NCI-H2196 treated with DMSO at 0.1 percent for 48 hours (cell line): Measurements from ENCODE around the gene FNDC8.
"Not testable (repeated sequence)": the region's sequence is repeated elsewhere in the genome, so short reads cannot be mapped to it uniquely, and the experiment has no call there.

Experiments
- DNase-seq: peaks from one replicate; lab custom pipeline; 2025; ENCODE audit not compliant: unreplicated experiment; lab: John Stamatoyannopoulos, UW

The FNDC8 gene

GRCh38 chr17:35094902-35095301 is 26.5 kb upstream of the FNDC8 start:
- DNase-seq = no peak

DNA sequence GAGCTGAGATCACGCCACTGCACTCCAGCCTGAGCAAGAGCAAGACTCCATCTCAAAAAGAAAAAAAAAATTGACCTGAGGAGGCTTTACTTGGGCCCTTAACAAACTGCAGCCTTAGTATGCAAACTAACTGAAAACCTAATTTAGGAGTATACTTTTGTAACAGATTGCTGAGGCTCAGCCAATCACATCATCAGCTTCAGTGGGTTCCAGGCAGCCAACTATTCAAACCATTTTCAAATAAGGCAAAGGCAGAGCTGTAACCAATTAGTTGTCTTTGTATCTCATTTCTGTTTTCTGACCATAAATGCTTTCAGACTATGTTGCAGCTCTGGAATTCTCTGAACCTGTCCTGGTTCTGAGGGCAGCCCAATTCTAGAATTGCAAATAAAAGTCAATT is 25.7 kb upstream of the FNDC8 start:
- no peak for DNase-seq

DNA sequence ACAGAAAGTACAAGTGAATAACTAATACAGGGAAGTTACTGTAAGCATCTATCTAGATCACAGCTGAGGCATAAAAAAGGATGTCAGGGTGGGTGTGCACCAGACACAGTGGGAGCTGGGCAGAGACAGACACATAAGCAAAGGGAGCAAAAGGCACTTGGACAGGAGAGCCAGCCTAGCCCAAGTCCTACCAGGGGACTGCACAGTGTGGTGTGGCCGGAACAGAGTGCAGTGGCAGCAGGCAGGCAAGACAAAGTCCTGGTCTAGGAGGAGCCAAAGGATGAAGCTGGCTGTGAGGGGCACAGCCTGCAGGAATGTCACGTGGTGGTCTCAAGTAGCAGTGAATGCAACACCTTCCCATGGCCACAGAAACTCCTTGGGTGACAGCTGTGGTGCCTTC is 23.6 kb upstream of the FNDC8 start:
- DNase-seq = no peak

GRCh38 chr17:35099908-35100307 is 21.5 kb upstream of the FNDC8 start:
- DNase-seq = no peak

DNA sequence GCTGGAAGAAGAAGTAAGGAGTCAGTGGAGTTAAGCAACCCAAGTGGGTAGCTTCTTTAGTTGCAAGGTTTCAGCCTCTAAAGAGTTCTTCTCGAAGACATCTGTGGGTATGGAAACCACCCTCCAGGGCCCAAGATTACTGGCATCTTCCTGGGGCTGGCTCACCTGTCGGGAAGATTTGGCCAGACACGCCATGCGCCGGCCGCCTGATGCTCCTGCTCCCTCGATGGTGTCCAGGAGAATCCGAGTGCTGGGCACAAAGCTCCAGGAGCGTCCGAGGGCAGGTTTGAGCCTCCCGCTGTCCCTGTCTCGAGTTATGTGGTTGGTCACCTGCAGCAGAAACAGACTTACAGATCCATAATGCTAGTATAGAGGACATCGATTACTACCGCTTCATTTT is 20.4 kb upstream of the FNDC8 start:
- no peak for DNase-seq

DNA sequence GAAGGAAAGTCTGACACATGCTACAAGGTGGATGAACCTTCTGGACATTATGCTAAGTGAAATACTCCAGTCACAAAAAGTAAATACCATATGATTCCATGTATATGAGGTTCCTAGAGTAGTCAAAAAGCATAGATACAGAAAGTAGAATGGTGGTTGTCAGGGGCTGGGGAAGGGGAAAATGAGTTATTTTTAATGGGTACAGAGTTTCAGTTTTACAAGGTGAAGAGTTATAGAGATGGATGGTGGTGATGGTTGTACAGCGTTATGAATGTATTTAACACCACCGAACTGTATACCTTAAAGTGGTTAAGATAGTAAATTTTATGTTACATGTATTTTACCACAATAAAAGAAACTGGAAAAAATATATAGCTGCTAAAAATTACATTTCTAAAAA is 19.7 kb upstream of the FNDC8 start:
- no peak for DNase-seq

- no peak for DNase-seq
Measured at GRCh38 chr17:35103271-35103670, 18.1 kb upstream of the FNDC8 start.

DNA sequence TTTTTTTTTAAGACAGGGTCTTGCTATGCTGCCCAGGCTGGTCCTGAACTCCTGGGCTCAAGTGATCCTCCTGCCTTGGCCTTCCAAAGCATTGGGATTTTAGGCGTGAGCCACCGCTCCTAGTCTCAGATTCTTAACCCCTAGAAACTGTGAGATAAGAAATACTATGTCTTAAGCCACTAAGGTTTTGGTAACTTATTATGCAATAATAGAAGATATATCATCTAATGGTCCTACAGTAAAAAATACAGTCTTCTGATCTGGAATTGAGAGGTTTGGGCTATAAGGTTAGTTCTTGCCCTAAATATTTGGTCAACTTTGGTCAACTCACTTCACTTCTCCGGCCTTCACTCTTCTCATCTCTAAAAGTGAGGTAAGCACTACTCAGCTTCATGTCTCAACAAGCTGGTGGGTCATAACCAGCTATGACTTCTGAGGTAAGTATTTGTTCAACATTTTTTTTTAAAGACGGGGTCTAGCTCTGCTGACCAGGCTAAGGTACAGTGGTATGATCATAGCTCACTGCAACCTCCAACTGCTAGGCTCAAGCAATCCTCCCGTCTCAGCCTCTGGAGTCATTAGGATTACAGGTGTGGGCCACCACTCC is 16.5 kb upstream of the FNDC8 start:
- no peak for DNase-seq

DNA sequence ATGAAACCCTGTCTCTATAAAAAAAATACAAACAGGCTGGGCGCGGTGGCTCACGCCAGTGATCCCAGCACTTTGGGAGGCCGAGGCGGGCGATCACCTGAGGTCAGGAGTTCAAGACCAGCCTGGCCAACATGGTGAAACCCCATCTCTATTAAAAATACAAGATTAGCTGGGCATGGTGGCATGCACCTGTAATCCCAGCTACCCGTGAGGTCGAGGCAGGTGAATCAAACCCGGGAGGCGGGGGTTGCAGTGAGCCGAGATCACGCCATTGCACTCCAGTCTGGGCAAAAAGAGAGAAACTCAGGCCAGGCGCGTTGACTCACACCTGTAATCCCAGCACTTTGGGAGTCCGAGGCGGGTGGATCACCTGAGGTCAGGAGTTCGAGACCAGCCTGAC is 10.6 kb upstream of the FNDC8 start:
- DNase-seq = not testable (repeated sequence)

DNA sequence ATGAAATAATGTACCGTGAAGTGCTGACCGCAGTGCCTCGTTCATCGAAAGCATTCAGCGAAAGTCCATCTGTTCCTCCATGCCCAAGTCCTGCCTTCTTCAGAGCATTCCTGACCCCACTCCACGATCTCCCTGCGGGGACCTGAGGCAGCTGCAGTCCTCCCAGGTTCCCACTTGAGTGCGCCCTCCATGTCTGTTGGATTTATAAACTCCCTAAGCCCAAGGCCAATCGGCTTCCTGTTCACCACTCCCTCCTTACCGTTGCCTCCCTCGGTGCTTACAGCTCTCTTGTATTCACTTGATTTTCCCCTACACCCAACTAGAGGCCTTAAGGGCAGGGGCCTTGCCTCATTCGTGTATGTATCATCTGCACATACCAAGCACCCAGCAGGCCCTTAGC is 4.6 kb upstream of the FNDC8 start:
- DNase-seq = no peak

GRCh38 chr17:35117984-35118383 is 3.4 kb upstream of the FNDC8 start:
- DNase-seq = no peak

DNA sequence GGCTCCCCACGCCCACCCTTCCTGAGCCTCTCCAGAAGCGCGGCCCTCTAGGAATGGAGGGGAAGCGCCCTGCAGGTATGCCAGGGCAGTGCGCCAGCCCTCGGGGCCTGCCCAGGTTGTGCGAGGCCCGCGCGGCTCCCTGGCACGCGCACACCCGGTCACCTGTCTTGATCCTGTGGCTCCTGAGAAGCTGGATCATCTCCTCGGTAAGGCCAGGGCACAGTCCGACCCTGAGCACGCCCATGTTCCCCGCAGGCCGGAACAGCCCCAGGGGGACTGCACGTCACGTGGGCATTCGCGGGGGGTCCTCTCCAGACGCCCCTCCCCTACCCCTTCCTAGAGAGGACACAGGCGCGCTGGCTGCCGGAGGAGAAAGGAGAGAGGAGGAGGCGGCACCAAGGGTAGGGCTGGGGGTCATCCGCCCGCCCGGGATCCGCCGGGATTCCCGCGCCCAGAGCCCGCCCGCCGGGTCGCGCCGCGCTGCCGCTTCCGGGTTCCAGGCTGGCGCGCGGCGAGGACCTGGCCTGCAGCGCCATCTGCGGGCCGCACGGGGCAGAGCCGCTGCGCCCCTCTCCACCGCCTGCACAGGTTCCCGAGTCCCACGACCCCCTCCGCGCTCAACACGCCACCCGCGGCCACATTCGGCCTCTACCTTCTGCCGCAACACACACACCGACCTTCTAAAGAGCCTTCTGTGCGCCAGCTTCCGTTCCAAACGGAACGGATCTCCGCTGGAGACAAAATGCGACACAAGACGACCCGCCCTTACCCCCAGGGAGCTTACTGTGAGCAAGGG is 1.8 kb upstream of the FNDC8 start, which contains the start of gene RAD51D:
TSS of gene RAD51D (minus strand) at position 491 of the 796 bp plus-strand sequence. CDS start at position 244, 247 bp downstream.
- peak; percentile 24 for DNase-seq

GRCh38 chr17:35127751-35128514 is 6.5 kb downstream of the FNDC8 start:
- no peak for DNase-seq

DNA sequence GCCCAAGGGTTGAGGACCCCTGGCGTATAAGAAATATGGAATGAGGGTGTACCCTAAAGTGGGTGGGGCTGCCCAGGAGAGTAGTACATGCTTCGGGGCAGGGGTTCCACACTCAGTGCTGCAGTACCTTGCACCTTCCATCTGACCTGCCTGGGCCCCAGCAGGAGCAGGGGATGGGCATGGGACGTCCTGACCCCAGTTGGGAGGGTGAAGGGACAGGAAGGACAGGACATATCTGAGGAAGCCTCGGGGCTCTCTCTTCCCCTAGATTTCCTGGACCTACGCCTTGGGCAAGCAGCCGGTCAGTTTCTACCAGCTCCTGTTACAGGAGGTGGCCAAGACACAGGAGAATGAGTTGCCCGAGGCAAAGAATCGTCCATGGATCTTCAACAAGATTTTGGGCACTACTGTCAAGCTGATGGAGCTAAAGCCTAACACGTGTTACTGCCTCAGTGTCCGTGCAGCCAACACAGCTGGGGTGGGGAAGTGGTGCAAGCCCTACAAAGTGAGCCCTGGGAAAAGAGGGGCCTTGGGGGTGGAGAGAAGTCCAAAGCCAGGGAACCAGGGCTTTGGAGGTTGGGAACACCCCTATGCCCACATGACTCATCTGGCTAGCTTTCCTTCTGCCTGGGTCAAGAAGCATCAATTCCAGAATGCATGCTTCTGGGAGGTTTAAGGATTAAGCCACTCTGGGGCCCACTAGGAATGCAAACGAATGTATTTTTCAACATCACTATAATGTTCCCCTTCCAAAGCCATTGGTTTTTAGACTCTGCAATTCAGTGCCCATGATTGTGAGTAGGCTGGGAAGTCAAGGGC is 7.9 kb downstream of the FNDC8 start:
- DNase-seq = no peak

DNA sequence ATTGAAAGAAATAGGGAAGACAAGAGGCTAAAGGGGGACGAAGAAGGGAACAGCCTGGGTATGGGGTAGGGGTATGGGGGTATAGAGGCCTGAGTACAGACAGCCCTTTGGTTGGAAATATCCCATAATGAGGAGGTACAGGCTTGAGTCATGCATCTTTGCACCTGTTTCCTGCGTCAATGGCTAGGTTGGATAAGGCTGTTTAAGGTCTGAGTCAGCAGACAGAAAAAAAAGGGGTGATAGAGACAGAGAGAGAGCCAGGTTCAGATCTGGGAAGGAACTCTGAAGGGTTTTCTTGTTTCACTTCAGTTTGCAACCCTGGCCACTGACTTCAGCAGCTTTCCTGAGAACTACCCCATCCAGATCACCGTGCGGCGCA is 8.5 kb downstream of the FNDC8 start:
- DNase-seq = no peak

- no peak for DNase-seq
Measured at GRCh38 chr17:35130392-35130791, 9.0 kb downstream of the FNDC8 start.

- DNase-seq = no peak
Measured at GRCh38 chr17:35132099-35132498, 10.7 kb downstream of the FNDC8 start.

DNA sequence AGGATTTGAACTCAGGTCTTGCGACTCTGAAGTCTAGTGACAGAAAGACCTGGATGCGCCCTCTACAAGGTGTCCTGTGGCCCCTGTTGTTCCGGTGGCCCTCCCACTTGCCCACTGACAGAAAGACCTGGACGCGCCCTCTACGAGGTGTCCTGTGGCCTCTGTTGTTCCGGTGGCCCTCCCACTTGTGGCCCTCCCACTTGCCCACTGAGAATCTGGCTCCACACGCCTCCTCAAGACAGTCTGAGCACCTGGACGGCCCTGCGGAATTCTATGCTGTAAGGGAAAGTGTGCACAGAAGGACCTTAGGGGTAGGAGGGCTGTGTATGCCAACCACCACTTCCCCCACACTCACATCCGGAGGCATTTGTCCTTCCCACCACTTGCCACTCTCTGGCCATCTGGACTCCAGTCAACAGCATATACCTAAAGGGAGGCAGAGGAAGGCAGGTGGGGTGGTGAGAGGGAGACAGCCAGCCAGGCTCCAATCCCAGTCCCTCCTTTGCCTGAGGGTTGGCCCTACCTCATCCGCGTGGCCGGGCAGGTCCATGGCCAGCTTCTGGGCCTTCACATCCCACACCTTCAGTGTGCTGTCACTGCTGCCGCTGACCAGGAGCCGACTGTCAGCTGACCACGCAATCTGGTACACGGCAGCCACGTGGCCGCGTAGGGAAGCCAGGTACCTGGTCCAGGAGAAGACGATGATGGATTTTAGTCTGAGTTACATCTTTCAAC is 11.6 kb downstream of the FNDC8 start:
- DNase-seq = no peak

- DNase-seq = no peak
Measured at GRCh38 chr17:35135322-35135721, 13.9 kb downstream of the FNDC8 start.

- DNase-seq = no peak
Measured at GRCh38 chr17:35138218-35138617, 16.8 kb downstream of the FNDC8 start.
